ENCODE measurements around the gene SP2.

DNA sequence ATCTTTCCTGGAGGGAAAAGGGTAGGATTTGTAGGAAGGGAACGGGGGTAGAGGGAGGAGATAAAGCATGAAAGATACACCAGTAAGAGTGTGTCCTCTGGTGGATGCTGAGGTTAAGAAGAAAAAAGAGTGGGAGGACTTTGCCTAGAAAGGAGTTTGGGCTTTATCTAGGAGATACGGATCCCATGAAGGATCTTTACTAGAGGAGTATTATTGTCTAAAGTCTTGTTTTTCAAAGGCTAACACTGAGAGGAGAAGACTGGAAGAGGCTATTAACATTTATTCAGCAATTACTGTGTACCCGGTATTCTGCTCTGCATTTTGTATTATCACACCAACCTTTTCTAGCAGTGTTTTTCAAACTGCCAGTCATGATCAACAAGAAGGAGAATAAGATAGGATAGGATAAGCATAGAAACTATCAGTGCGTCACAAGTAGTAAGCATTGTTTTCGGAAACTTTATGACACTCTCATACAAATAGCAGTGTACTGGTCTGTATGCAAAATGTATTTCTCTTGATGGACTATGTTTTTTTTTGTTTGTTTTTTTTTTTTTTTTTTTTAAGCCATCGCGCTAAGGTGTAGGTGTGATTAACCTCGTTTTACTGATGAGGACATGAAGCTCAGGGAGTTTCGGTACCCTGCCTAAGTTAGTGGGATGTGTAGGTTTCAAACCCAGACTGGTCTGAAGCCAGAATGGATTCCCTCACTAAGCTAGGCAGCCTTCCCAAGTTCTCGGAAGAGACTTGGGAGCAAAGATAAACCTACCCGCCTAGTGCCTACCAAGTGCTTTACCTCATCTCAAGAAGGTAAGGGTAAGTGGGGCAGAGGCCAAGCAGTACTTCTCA is 1.3 kb upstream of the SP2 start:
- no peak for TF ChIP-seq EZH2 (IDR thresholded peaks at IDR 0.05; ENCODE audit: insufficient read depth, low read length)
- TF ChIP-seq, protein P1, sequence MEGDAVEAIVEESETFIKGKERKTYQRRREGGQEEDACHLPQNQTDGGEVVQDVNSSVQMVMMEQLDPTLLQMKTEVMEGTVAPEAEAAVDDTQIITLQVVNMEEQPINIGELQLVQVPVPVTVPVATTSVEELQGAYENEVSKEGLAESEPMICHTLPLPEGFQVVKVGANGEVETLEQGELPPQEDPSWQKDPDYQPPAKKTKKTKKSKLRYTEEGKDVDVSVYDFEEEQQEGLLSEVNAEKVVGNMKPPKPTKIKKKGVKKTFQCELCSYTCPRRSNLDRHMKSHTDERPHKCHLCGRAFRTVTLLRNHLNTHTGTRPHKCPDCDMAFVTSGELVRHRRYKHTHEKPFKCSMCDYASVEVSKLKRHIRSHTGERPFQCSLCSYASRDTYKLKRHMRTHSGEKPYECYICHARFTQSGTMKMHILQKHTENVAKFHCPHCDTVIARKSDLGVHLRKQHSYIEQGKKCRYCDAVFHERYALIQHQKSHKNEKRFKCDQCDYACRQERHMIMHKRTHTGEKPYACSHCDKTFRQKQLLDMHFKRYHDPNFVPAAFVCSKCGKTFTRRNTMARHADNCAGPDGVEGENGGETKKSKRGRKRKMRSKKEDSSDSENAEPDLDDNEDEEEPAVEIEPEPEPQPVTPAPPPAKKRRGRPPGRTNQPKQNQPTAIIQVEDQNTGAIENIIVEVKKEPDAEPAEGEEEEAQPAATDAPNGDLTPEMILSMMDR (IDR thresholded peaks at IDR 0.05; ENCODE audit: insufficient read depth, low read depth, low read length) = no peak
